ENCODE measurements around the gene HSD17B2. TPM values are rescaled to one million over a fixed set of nuclear protein-coding genes. Genes with fewer than 3 reads are reported as not detected.
A peak's percentile ranks its signal among the peaks of the same experiment; 100 is the strongest.

HSD17B2 gene
- total RNA-seq, 4 donors from 2014 or later, result 2.7 to 10.6 (median 4.0) TPM

DNA sequence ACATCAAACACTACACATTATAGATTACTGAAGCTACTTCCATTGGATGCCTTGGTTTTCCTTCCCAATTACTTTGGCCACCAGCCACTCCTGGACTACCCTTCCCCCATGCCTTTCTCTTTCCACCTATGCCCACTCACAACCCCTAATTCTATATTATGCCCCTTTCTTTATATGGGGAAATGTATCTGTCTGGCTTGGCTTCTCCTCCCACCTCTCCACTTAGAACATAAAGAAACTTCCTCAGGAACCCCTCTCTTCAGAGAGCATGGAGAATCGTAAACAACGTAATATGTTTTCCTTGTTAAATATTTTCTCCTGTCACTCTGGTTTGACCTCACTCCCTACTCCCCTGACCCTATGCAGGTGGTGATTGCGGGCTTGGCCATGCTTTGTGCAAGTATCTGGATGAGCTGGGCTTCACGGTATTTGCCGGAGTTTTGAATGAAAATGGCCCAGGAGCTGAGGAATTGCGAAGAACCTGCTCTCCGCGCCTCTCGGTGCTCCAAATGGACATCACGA, 32.8 kb downstream of the HSD17B2 start:
- no peak overlapping the region for H3K27ac ChIP-seq
- peaks cover 20% of the 10 kb centered on the region for H3K4me1 ChIP-seq
- H3K36me3 ChIP-seq, result no peaks in the 10 kb centered on the region
- no peak overlapping the region for H3K4me3 ChIP-seq
- 96% methylated on average over 10 of the region's 10 CpGs for WGBS
- H3K27me3 ChIP-seq, result no peaks in the 10 kb centered on the region
- TF ChIP-seq, protein P1, sequence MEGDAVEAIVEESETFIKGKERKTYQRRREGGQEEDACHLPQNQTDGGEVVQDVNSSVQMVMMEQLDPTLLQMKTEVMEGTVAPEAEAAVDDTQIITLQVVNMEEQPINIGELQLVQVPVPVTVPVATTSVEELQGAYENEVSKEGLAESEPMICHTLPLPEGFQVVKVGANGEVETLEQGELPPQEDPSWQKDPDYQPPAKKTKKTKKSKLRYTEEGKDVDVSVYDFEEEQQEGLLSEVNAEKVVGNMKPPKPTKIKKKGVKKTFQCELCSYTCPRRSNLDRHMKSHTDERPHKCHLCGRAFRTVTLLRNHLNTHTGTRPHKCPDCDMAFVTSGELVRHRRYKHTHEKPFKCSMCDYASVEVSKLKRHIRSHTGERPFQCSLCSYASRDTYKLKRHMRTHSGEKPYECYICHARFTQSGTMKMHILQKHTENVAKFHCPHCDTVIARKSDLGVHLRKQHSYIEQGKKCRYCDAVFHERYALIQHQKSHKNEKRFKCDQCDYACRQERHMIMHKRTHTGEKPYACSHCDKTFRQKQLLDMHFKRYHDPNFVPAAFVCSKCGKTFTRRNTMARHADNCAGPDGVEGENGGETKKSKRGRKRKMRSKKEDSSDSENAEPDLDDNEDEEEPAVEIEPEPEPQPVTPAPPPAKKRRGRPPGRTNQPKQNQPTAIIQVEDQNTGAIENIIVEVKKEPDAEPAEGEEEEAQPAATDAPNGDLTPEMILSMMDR (IDR thresholded peaks at IDR 0.05), result no peak
- TF ChIP-seq EP300 (IDR thresholded peaks at IDR 0.05) (no peak), POLR2A (IDR thresholded peaks at IDR 0.05) (no peak), POLR2AphosphoS5 (IDR thresholded peaks at IDR 0.05) (no peak)
- H3K9me3 ChIP-seq, result no peaks in the 10 kb centered on the region
- DNase-seq (ENCODE audit: low spot score in 2 of 2), result no peak

DNA sequence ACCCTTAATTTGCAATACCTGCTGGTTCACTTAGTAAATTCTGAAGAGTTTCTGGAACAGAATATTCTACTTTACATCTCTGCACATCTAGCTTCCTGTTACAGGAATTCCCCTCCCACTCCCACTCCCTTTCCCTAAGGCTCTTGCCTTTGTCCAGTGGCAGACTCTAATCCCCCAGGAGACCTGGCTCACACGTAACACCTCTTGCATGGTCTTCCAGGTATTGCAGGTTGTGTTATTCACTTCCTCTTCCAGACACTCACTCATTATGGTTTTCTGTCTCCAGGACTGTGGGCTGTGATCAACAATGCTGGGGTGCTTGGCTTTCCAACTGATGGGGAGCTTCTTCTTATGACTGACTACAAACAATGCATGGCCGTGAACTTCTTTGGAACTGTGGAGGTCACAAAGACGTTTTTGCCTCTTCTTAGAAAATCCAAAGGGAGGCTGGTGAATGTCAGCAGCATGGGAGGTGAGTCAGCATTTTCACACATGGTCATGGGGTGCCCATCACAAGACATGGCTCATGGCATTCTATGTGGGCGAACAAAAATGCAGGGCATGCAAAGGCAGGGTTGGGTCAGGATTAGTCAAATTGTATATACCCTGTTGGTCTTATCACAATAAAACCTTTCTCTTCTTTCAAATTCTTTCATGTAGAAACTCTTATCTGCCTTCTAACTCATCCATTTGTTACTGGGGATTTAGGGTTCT, 35.8 kb downstream of the HSD17B2 start:
- H3K27me3 ChIP-seq, result no peaks in the 10 kb centered on the region
- H3K9me3 ChIP-seq, result no peaks in the 10 kb centered on the region
- peaks cover 16% of the 10 kb centered on the region for H3K4me1 ChIP-seq
- peak overlapping the region; percentile 56 for H3K27ac ChIP-seq
- 43% methylated on average over 4 of the region's 4 CpGs for WGBS
- H3K4me3 ChIP-seq, result no peak overlapping the region
- no peak for DNase-seq (ENCODE audit: low spot score in 2 of 2)
- no peaks in the 10 kb centered on the region for H3K36me3 ChIP-seq
- TF ChIP-seq POLR2A (IDR thresholded peaks at IDR 0.05) (no peak), POLR2AphosphoS5 (IDR thresholded peaks at IDR 0.05) (no peak), EP300 (IDR thresholded peaks at IDR 0.05) (no peak)
- TF ChIP-seq, protein P1 (IDR thresholded peaks at IDR 0.05), result no peak

DNA sequence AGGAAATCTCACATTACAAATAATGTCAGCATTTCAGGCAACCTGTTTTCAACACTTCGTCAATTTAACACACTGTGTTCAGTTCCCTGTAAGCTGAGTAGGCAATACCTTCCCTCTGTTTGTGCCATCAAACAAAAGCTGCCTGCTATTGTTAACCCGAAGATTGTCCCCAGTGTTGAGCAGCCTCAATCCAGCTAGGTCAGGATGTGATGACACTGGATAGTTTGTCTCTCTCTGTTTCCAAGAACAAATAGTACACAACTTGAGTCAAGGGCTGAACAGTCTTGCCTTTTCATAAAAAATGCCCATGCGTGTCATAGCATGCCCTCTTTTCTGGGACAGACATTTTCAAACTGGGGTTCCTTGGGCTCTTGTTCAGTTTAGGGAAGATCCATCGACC, 36.4 kb downstream of the HSD17B2 start:
- DNase-seq (ENCODE audit: low spot score in 2 of 2), result no peak
- Histone ChIP-seq H3K27ac (peak overlapping the region; percentile 56), H3K27me3 (no peaks in the 10 kb centered on the region), H3K4me1 (peaks cover 16% of the 10 kb centered on the region), H3K9me3 (no peaks in the 10 kb centered on the region), H3K36me3 (no peaks in the 10 kb centered on the region), H3K4me3 (no peak overlapping the region)
- peak in 1 of 3 donors; percentile 30 for TF ChIP-seq POLR2AphosphoS5 (IDR thresholded peaks at IDR 0.05)
- TF ChIP-seq POLR2A (IDR thresholded peaks at IDR 0.05), result no peak
- TF ChIP-seq, protein P1 (IDR thresholded peaks at IDR 0.05), result no peak
- WGBS, result 74% methylated on average over 4 of the region's 4 CpGs

DNA sequence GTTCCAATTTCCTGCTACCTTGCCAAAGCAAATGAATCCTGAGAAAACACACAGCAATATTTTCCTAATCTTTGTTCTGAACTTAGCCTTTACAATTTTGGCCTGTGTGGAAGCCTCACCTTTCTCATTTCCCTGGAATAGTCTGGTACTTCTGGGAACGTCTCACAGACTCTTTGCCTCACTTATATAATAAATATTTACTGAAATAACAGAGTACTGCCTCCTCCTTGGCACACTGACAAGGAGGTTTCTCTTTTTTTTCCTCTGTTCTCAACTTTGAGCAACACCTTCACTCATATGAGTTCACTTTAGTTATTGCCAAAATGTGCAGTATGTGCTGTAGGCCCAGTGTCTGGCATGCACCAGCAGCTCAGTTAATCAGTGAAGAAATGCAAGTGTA, 37.3 kb downstream of the HSD17B2 start:
- DNase-seq (ENCODE audit: low spot score in 2 of 2), result no peak
- Histone ChIP-seq H3K4me1 (peaks cover 16% of the 10 kb centered on the region), H3K9me3 (no peaks in the 10 kb centered on the region), H3K27ac (peak overlapping the region; percentile 56), H3K4me3 (no peak overlapping the region), H3K36me3 (no peaks in the 10 kb centered on the region), H3K27me3 (no peaks in the 10 kb centered on the region)
- 29% methylated on average over 1 of the region's 1 CpG for WGBS
- TF ChIP-seq EP300 (IDR thresholded peaks at IDR 0.05) (no peak), POLR2AphosphoS5 (IDR thresholded peaks at IDR 0.05) (no peak), POLR2A (IDR thresholded peaks at IDR 0.05) (no peak)
- TF ChIP-seq, protein P1 (IDR thresholded peaks at IDR 0.05), result no peak

DNA sequence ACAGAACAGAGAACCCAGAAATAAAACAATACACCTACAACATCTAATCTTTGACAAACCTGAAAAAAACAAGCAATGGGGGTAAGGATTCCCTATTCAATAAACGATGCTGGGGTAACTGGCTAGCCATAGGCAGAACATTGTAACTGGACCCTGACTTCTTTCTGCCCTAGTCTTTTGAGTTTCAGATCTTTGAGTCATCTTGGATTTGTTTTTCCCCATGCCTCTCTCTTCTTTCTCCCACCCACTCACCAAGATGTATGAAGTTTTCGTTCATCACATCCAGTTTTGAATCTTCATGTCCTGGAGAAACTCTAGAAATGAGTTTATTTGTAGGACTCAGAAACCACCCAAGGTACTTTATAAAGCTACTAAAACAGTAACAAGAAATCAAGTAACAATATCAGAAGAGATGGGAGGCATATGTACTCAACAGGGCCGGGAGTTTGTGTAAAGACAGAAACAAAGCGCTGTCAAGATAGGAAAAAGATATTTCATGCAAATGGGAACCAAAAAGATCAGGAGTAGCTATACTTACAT, 39.0 kb downstream of the HSD17B2 start:
- no peaks in the 10 kb centered on the region for H3K36me3 ChIP-seq
- no peak overlapping the region for H3K4me3 ChIP-seq
- H3K27me3 ChIP-seq, result no peaks in the 10 kb centered on the region
- 89% methylated on average over 4 of the region's 4 CpGs for WGBS
- DNase-seq (ENCODE audit: low spot score in 2 of 2), result no peak
- H3K4me1 ChIP-seq, result peaks cover 18% of the 10 kb centered on the region
- no peaks in the 10 kb centered on the region for H3K9me3 ChIP-seq
- no peak overlapping the region for H3K27ac ChIP-seq
- TF ChIP-seq POLR2A (IDR thresholded peaks at IDR 0.05) (no peak), POLR2AphosphoS5 (IDR thresholded peaks at IDR 0.05) (no peak), EP300 (IDR thresholded peaks at IDR 0.05) (no peak)
- TF ChIP-seq, protein P1 (IDR thresholded peaks at IDR 0.05), result no peak

Data from suprapubic skin (tissue), 4 donors.